PC-9 (cell line): ENCODE data around the gene SSC5D. TPM values are rescaled to one million over a fixed set of nuclear protein-coding genes. Genes with fewer than 3 reads are reported as not detected.

Experiments
- BruUV-seq: library from RNA; stranded (reverse); fragments of 400-500 nt; replicated peaks from 2 replicates; lab custom pipeline; 2021; lab: Mats Ljungman, UMichigan
- CTCF ChIA-PET: fragments of 300-600 bp; sonication (Branson Sonifier 250); formaldehyde crosslinking; loops from one replicate; lab custom pipeline; 2022; ENCODE audit warnings: antibody characterized with exemption; lab: Charles Lee
- POLR2A ChIA-PET: fragments of 300-600 bp; sonication (Branson Sonifier 250); formaldehyde crosslinking; loops from one replicate; lab custom pipeline; 2022; ENCODE audit warnings: antibody characterized with exemption; ENCODE audit not compliant: unreplicated experiment; lab: Charles Lee
- DNase-seq, 2 experiments: peaks; one replicate each; pipeline versions ENCODE4 v3.0.0 to v3.0.0-alpha.2; 2015 to 2022; ENCODE audit warnings: mixed read lengths in 1 of 2
- H2AFZ ChIP-seq: fragments of 200-600 bp; sonication (generic); 2 replicates; pipeline ENCODE4 v1.8.1; 2017; ENCODE audit warnings: antibody characterized with exemption
- H3F3A ChIP-seq: fragments of 200-600 bp; sonication (generic); 2 replicates; pipeline ENCODE4 v1.8.1; 2017; ENCODE audit warnings: antibody characterized with exemption, mild to moderate bottlenecking, low read depth; ENCODE audit not compliant: insufficient read depth
- H3K27ac ChIP-seq: fragments of 200-600 bp; sonication (generic); 2 replicates; pipeline ENCODE4 v1.6.1; 2016; ENCODE audit warnings: mixed run types
- H3K27me3 ChIP-seq: fragments of 200-600 bp; sonication (generic); 2 replicates; pipeline ENCODE4 v1.6.1; 2016; ENCODE audit warnings: low read depth, mixed run types; ENCODE audit not compliant: insufficient read depth
- H3K36me3 ChIP-seq: fragments of 200-600 bp; sonication (generic); 2 replicates; pipeline ENCODE4 v1.6.1; 2016; ENCODE audit warnings: low read depth, mixed run types
- H3K4me1 ChIP-seq: fragments of 200-600 bp; sonication (generic); replicated peaks from 2 replicates; pipeline ENCODE4 v1.6.1; 2016; ENCODE audit warnings: mixed run types; ENCODE audit not compliant: insufficient read depth
- H3K4me2 ChIP-seq: fragments of 200-600 bp; sonication (generic); 2 replicates; pipeline ENCODE4 v1.6.1; 2017; ENCODE audit warnings: mixed run types
- H3K4me3 ChIP-seq: fragments of 200-600 bp; sonication (generic); 2 replicates; pipeline ENCODE4 v1.6.1; 2016; ENCODE audit warnings: mixed run types
- H3K79me2 ChIP-seq: fragments of 200-600 bp; sonication (generic); 2 replicates; pipeline ENCODE4 v1.6.1; 2017; ENCODE audit warnings: low read depth, mixed run types
- H3K9me2 ChIP-seq: fragments of 200-600 bp; sonication (generic); 2 replicates; pipeline ENCODE4 v1.8.1; 2017; ENCODE audit warnings: mild to moderate bottlenecking; ENCODE audit not compliant: insufficient read depth
- H3K9me3 ChIP-seq: fragments of 200-600 bp; sonication (generic); 2 replicates; pipeline ENCODE4 v1.8.1; 2016; ENCODE audit warnings: low read depth; ENCODE audit not compliant: insufficient read depth
- H4K20me1 ChIP-seq: fragments of 200-600 bp; sonication (generic); 2 replicates; pipeline ENCODE4 v1.8.1; 2017; ENCODE audit not compliant: insufficient read depth
- EZH2 ChIP-seq: fragments of 200-600 bp; sonication (generic); IDR thresholded peaks from 2 replicates; pipeline ENCODE4 v1.8.0; 2017; ENCODE audit warnings: antibody characterized with exemption, low read depth
- intact Hi-C: fragments of 100-400 bp; cut with micrococcal nuclease; formaldehyde crosslinking; loops from one replicate; pipeline ENCODE4 v1.10.0; 2022; ENCODE audit not compliant: unreplicated experiment
- total RNA-seq: library from RNA; stranded (reverse); gene quantifications from 2 replicates; pipeline ENCODE4 v1.2.3, GENCODE V29; 2021
- TF ChIP-seq, protein P1 (sequence below): fragments of 200-600 bp; sonication (generic); conservative IDR thresholded peaks from 2 replicates; pipeline ENCODE4 v1.6.1; 2017; ENCODE audit warnings: mixed run types, antibody characterized with exemption, mild to moderate bottlenecking, moderate library complexity

The SSC5D gene
- total RNA-seq, 1 experiment from 2014 or later: 3.9 TPM

- no peak for TF ChIP-seq EZH2
- TF ChIP-seq, protein P1, sequence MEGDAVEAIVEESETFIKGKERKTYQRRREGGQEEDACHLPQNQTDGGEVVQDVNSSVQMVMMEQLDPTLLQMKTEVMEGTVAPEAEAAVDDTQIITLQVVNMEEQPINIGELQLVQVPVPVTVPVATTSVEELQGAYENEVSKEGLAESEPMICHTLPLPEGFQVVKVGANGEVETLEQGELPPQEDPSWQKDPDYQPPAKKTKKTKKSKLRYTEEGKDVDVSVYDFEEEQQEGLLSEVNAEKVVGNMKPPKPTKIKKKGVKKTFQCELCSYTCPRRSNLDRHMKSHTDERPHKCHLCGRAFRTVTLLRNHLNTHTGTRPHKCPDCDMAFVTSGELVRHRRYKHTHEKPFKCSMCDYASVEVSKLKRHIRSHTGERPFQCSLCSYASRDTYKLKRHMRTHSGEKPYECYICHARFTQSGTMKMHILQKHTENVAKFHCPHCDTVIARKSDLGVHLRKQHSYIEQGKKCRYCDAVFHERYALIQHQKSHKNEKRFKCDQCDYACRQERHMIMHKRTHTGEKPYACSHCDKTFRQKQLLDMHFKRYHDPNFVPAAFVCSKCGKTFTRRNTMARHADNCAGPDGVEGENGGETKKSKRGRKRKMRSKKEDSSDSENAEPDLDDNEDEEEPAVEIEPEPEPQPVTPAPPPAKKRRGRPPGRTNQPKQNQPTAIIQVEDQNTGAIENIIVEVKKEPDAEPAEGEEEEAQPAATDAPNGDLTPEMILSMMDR: peak; percentile 2; the same call in 1 of the 2 replicates
- Histone ChIP-seq H3K9me2 (no peaks in the 10 kb centered on the region), H3K79me2 (no peaks in the 10 kb centered on the region), H3K4me2 (peak overlapping the region; percentile 63), H3K4me3 (peak overlapping the region; percentile 27; the same call in 1 of the 2 replicates), H3F3A (no peaks in the 10 kb centered on the region), H2AFZ (0 out of 2 replicates have a peak overlapping the region, but pooled peaks have one; percentile 10), H3K27me3 (peaks cover 25% of the 10 kb centered on the region), H3K27ac (no peak overlapping the region), H3K4me1 (no peaks in the 10 kb centered on the region), H3K9me3 (no peaks in the 10 kb centered on the region), H4K20me1 (no peaks in the 10 kb centered on the region), H3K36me3 (no peaks in the 10 kb centered on the region)
- intact Hi-C loops: loop anchor here (1.0 to 10.0 kb wide), 4 partner anchors 87 to 619 kb away; no protein-coding TSS in a partner anchor
- BruUV-seq: no TSS peak
- ChIA-PET CTCF (interaction anchor here (0.7 to 2.2 kb wide), 15 partner anchors 12 to 1982 kb away, joined by 3 to 13 read pairs (median 4); partner anchors contain the start of genes FIZ1, ISOC2, PPP1R12C and ZNF628), POLR2A (interaction anchor here (0.6 to 1.0 kb wide), 6 partner anchors 8 to 159 kb away, joined by 4 to 19 read pairs (median 5); partner anchors contain the start of gene ZNF784)
- DNase-seq: no peak
Observed at GRCh38 chr19:55504252-55504603, 16.0 kb downstream of the SSC5D start.

DNA sequence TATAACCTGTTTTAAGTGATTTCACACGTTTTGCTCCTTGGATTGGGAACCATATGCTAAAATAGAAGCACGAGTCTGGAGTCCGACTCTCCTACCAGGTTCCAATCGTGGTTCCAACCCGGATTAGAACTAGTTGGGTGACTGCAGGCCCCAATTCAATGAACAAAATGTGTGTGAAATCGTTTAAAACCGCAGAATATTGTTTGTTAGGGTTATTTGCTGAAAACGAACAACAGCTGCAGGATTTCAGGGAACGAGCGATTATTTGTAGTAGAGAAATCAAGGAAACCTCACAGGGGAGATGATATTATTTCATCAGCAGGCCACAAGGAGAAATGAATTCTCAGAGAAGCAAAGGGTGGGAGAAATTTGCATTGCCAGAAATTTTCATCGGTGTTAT, 16.7 kb downstream of the SSC5D start:
- H3K9me3 ChIP-seq: no peaks in the 10 kb centered on the region
- peaks cover 28% of the 10 kb centered on the region for H3K27me3 ChIP-seq
- no TSS peak for BruUV-seq
- POLR2A ChIA-PET: no interaction called here
- CTCF ChIA-PET: interaction anchor here (2.2 kb wide), 1 partner anchor 38 kb away, joined by 13 read pairs; no protein-coding TSS in a partner anchor
- no peak for TF ChIP-seq EZH2
- TF ChIP-seq, protein P1: no peak
- H3K4me3 ChIP-seq: no peak overlapping the region
- no peak overlapping the region for H2AFZ ChIP-seq
- H4K20me1 ChIP-seq: no peaks in the 10 kb centered on the region
- intact Hi-C loops: loop anchor here (1.0 to 10.0 kb wide), 4 partner anchors 88 to 620 kb away; no protein-coding TSS in a partner anchor
- H3K27ac ChIP-seq: no peak overlapping the region
- no peaks in the 10 kb centered on the region for H3K9me2 ChIP-seq
- H3K4me1 ChIP-seq: no peaks in the 10 kb centered on the region
- H3K36me3 ChIP-seq: no peaks in the 10 kb centered on the region
- no peaks in the 10 kb centered on the region for H3F3A ChIP-seq
- H3K79me2 ChIP-seq: no peaks in the 10 kb centered on the region
- no peak overlapping the region for H3K4me2 ChIP-seq
- DNase-seq: no peak

GRCh38 chr19:55508120-55508519, 19.9 kb downstream of the SSC5D start:
- TF ChIP-seq, protein P1: no peak
- no peaks in the 10 kb centered on the region for H3K4me1 ChIP-seq
- no peak overlapping the region for H3K27ac ChIP-seq
- H3K27me3 ChIP-seq: peaks cover 49% of the 10 kb centered on the region
- H3K4me3 ChIP-seq: no peak overlapping the region
- no peak for DNase-seq
- no peaks in the 10 kb centered on the region for H3F3A ChIP-seq
- no peak overlapping the region for H3K4me2 ChIP-seq
- H2AFZ ChIP-seq: no peak overlapping the region
- no peaks in the 10 kb centered on the region for H3K79me2 ChIP-seq
- ChIA-PET CTCF (interaction anchor here (0.6 kb wide), 1 partner anchor 97 kb away, joined by 3 read pairs; the partner anchor contains the start of gene ZNF865), POLR2A (no interaction called here)
- H3K9me2 ChIP-seq: no peaks in the 10 kb centered on the region
- no peaks in the 10 kb centered on the region for H4K20me1 ChIP-seq
- BruUV-seq: no TSS peak
- H3K36me3 ChIP-seq: no peaks in the 10 kb centered on the region
- no peaks in the 10 kb centered on the region for H3K9me3 ChIP-seq
- intact Hi-C loops: loop anchor here (10.0 kb wide), 1 partner anchor 623 kb away; no protein-coding TSS in a partner anchor
